Stimulated activated CD8-positive, alpha-beta memory T cell treated with anti-CD3 and anti-CD28 coated beads, Interleukin-7, amount 100 ng/mL, for 1 hour (primary cell): ENCODE data around the gene RPS6KA2.

Experiments
- DNase-seq, 2 donors: peaks; one replicate each; pipeline ENCODE4 v3.0.0-alpha.2; 2020; ENCODE audit warnings: low read depth in 2 of 2

RPS6KA2 gene

DNA sequence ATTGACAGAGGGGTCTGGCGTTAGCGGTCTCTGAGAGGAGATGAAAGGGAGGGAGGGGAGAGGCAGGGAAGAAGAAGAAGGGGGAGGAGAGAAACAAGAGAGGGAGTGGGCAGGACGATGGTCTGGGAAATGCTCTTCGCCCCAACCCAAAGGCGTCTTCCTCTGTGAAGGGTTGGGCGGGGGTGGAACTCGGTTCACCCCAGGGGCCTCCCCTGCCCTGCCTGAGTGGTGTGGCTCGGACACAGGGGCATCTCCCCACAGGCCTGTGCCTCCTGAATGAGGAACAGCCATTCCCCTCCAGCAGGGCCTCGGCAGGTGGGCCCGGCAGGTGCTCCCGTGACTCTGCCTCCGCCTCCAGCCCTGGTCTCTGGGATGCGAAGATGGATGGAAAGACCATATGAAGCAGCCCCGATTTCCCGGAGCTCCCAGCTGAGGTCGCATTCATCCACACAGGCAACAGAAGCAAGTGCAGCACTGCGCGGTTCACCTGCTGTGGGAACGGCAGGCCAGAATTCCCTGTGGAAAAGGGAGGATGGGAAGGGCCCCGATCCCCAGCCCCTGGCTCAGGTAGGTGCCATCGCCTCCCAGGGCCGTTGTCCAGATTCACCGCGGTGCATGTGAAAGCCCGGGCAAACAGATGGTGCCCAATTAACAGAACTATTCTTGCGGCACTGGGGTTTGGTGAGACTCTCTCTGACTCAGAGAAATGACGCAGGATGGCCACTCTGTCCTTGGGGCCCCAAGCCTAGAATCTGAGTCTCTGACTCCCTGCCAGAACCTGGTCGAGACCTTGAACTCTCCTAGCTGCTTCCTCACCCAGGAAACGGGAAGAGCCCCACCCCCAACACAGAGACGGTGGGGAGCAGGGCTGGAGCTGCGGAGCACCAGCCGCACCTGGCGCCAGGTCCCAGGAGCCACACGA lies 29.4 kb upstream of the RPS6KA2 start:
- DNase-seq = no peak

DNA sequence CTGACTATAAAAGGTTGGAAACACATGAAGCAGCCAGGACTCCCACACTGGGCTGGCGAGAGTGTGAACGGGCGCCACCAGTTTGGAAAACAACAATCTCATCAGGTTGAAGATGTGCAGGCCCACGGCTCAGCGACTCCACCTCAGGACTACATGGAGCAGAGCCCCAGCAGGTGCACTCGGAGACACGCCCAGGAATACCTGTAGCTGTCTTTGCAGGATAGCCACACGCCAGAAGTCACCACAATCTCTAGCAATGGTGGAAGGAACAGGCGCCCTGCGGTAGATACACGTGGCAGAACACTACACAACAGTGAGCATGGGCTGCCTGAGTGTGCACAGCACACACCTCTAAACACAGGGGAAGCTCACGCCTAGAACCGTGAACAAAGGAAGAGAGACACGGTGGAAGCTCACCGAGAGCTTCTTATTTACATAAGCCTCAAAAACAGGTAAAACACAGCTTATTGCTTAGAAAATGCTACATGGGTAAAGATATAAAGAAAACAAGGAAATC lies 28.7 kb upstream of the RPS6KA2 start:
- no peak for DNase-seq

GRCh38 chr6:166655251-166655650 lies 28.2 kb upstream of the RPS6KA2 start:
- DNase-seq = no peak

DNA sequence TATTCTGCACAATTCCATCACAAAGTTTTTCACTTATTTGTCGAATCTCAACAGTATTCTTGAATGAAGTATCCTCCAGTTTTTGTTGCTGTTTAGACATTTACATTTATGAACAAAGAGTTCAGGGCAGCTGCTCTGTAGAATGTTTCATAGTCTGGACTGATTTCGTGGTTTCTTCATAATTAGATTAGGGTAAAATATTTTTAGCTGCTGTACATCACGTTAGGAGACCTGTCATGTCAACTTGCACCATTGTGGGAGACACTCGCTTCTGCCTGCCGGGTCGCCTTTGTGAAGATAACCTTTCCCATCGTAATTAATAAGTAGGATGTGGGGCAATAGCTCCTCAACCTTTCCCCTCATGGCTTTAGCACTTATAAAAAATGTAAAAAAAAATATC lies 27.5 kb upstream of the RPS6KA2 start:
- no peak for DNase-seq

GRCh38 chr6:166653639-166653941 lies 26.5 kb upstream of the RPS6KA2 start:
- DNase-seq = no peak

- no peak for DNase-seq
These were observed 24.1 kb upstream of the RPS6KA2 start for GRCh38 chr6:166650824-166651807.

GRCh38 chr6:166650047-166650446 lies 23.0 kb upstream of the RPS6KA2 start:
- no peak for DNase-seq

GRCh38 chr6:166648846-166649245 lies 21.8 kb upstream of the RPS6KA2 start:
- no peak for DNase-seq

DNA sequence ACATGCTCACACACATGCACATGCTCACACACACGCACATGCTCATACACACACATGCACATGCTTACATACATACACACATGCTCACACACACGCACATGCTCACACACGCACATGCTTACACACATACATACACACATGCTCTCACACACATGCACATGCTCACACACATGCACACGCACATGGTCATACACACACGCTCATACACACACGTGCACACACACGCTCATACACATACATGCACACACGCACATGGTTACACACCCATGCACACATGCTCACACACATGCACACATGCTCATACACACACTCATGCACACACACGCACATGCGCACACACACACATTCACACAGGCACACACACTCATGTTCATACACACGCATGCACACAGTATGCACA lies 20.8 kb upstream of the RPS6KA2 start:
- no peak for DNase-seq

- DNase-seq = no peak
These were observed 19.7 kb upstream of the RPS6KA2 start for GRCh38 chr6:166646716-166647115.

GRCh38 chr6:166645896-166646295 lies 18.8 kb upstream of the RPS6KA2 start:
- DNase-seq = no peak

- DNase-seq = no peak
These were observed 17.6 kb upstream of the RPS6KA2 start for GRCh38 chr6:166644681-166645080.

- DNase-seq = no peak
These were observed 17.0 kb upstream of the RPS6KA2 start for GRCh38 chr6:166643891-166644590.

DNA sequence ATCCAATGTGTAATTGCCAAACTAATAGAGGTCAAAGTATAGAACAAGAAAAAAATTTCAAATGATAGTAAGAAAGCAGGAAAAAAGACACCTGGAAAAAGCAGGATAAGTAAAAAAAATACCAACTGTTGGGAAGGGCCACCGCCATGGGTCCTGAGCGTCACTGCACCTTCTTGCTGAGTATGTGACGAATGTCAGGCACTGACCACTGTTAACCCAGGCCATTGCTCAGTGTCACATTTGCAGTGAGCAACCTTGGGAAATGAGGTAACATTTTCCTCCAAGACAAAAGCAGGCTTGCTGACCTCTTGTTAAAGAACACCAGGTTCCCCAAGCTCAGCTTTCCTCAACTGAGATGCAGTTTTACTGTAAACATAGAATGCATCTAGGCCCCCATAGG lies 15.6 kb upstream of the RPS6KA2 start:
- DNase-seq = no peak

- no peak for DNase-seq
These were observed 13.4 kb upstream of the RPS6KA2 start for GRCh38 chr6:166640342-166641043.

- DNase-seq = no peak
These were observed 12.9 kb upstream of the RPS6KA2 start for GRCh38 chr6:166639921-166640320.

DNA sequence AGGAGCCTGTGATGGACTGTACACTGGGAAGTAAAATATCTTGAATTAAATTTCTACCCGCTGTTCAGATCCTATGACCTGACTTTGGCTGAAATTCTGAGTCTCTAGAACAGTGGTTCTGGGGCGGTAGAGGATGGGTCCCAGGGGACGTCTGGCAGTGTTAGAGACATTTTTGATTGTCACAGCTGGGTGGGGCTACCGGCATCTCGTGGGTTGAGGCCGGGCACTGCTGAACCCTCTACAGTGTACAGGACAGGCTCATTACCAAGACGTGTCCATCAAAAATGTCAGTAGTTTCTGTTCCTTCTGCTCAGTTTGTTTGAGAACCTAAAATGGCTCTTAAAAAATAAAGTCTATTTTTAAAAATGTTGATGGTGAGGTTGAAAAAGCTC lies 11.5 kb upstream of the RPS6KA2 start:
- DNase-seq = no peak

DNA sequence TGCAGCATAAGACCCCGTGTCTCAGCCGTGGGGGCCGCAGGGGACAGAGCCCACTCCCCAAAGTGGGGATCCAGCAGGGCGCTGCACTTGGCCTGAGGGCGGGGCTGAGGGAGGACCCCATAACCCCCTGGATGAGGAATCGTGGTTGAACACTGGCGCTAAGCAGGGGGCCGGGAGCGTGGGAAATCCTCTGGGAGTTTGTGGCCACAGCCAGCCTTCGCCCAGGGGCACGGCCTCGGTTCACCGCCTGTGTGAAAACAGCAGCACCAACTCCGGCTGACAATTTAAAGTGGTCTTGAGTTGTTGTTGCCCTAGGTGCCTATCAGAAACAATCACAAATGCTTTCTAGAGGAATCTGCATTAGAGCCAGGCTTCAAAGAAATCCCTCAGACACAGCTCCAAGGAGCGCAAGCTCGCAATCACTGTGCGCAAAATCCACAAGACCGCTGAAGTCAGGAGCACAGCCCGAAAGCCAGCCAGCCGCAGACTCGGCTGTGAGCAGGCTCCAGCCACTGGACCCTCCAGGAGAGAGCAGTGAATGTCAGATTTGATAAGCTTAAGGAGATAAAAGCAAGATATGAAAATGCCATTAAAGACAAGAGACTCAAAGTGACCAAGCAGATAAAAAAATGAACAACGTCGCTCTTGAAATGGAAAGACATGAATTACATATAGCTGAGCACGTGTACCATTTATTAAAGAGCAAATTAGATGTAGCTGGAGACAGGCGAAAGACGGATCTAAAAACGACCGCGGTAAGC lies 10.9 kb upstream of the RPS6KA2 start:
- no peak for DNase-seq

GRCh38 chr6:166636934-166637333 lies 9.9 kb upstream of the RPS6KA2 start:
- no peak for DNase-seq

- no peak for DNase-seq
These were observed 9.3 kb upstream of the RPS6KA2 start for GRCh38 chr6:166636191-166636933.
